MCF 10A (cell line): ENCODE results near the gene MPL. TPM values are rescaled to one million over a fixed set of nuclear protein-coding genes. Genes with fewer than 3 reads are reported as not detected.
A peak's percentile ranks its signal among the peaks of the same experiment; 100 is the strongest.

Experiments used
- BruUV-seq: library from RNA; stranded (reverse); fragments of 400-500 nt; replicated peaks from 2 replicates; lab custom pipeline; 2021; lab: Mats Ljungman, UMichigan
- CTCF ChIA-PET: fragments of 300-600 bp; sonication (Branson Sonifier 250); formaldehyde crosslinking; extraction: SDS; loops from one replicate; lab custom pipeline; 2021; ENCODE audit warnings: antibody characterized with exemption, inconsistent platforms; lab: Yijun Ruan, JAX
- POLR2A ChIA-PET: fragments of 300-600, 350-650 bp; sonication (Branson Sonifier 250); formaldehyde crosslinking; extraction: SDS; loops from one replicate; lab custom pipeline; 2020; ENCODE audit warnings: antibody characterized with exemption, inconsistent platforms; lab: Yijun Ruan, JAX
- DNase-seq: peaks from one replicate; pipeline ENCODE4 v3.0.0-alpha.2; 2018; ENCODE audit not compliant: unreplicated experiment
- H3K27ac Mint-ChIP-seq: one replicate; pipeline ENCODE4 v1.8.0; 2022; ENCODE audit warnings: mild to moderate bottlenecking, low read depth, mixed read lengths; ENCODE audit not compliant: unreplicated experiment
- H3K27me3 Mint-ChIP-seq: one replicate; pipeline ENCODE4 v1.8.0; 2022; ENCODE audit warnings: mixed read lengths; ENCODE audit not compliant: insufficient read depth, unreplicated experiment
- H3K36me3 Mint-ChIP-seq: one replicate; pipeline ENCODE4 v1.8.0; 2022; ENCODE audit warnings: mild to moderate bottlenecking, moderate library complexity, mixed read lengths; ENCODE audit not compliant: insufficient read depth, unreplicated experiment
- H3K4me1 Mint-ChIP-seq: one replicate; pipeline ENCODE4 v1.8.0; 2022; ENCODE audit warnings: mixed read lengths; ENCODE audit not compliant: insufficient read depth, unreplicated experiment
- H3K4me3 Mint-ChIP-seq: one replicate; pipeline ENCODE4 v1.8.0; 2022; ENCODE audit warnings: mild to moderate bottlenecking, moderate library complexity, mixed read lengths; ENCODE audit not compliant: unreplicated experiment
- H3K9me3 Mint-ChIP-seq: one replicate; pipeline ENCODE4 v1.8.0; 2022; ENCODE audit warnings: mixed read lengths; ENCODE audit not compliant: unreplicated experiment
- CTCF ChIP-seq: fragments of 200-600 bp; IDR thresholded peaks from one replicate; pipeline ENCODE4 v1.8.0; 2022; ENCODE audit warnings: antibody characterized with exemption, mild to moderate bottlenecking; ENCODE audit not compliant: unreplicated experiment
- intact Hi-C: fragments of 100-400 bp; cut with micrococcal nuclease; formaldehyde crosslinking; loops from 2 replicates; pipeline ENCODE4 v1.14.1; 2022
- total RNA-seq: library from RNA; stranded (reverse); gene quantifications from 2 replicates; pipeline ENCODE4 v1.2.3, GENCODE V29; 2022

The MPL gene
- total RNA-seq, 1 experiment from 2014 or later = not detected

DNA sequence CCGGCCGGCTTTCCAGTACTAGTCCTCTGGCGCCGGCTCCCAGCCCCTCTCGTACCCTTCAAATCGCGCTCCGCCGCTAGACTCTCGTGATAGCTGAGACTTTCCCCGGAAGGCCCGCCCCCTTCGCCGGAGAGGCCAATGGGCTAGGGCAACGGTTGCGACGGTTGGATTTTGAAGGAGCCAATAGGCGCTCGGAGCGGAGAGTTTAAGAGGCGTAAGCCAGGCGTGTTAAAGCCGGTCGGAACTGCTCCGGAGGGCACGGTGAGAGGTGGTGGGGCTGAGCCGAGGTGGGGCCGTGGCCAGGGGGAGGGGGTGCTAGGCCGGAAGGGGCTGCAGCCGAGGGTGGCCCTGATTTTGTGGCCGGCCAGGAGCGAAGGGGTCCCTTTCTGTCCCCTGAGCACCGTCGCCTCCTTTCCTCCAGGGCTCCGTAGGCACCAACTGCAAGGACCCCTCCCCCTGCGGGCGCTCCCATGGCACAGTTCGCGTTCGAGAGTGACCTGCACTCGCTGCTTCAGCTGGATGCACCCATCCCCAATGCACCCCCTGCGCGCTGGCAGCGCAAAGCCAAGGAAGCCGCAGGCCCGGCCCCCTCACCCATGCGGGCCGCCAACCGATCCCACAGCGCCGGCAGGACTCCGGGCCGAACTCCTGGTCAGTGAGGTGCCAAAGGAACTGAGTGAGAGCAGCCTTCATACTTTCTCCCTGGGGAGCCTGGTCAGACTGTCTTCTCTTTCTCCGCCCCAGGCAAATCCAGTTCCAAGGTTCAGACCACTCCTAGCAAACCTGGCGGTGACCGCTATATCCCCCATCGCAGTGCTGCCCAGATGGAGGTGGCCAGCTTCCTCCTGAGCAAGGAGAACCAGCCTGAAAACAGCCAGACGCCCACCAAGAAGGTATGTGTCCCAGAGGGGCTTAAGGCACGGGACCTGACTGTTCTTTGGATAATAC, 21.4 kb downstream of the MPL start, which contains the start of gene CDC20:
CDC20 (plus strand) TSS at position 236 of the 948 bp plus-strand sequence; CDS start at position 471, 235 bp downstream.
- ChIA-PET CTCF (interaction anchor here (0.9 to 2.3 kb wide), 5 partner anchors 7 to 132 kb away, joined by 3 to 8 read pairs (median 5); partner anchors contain the start of gene C1orf210), POLR2A (interaction anchor here (0.5 to 2.7 kb wide), 17 partner anchors 9 to 556 kb away, joined by 3 to 41 read pairs (median 5); partner anchors contain the start of genes C1orf210, ELOVL1, MED8 and SZT2)
- H3K27me3 Mint-ChIP-seq = no peaks in the 10 kb centered on the region
- BruUV-seq = TSS peak; percentile 69
- H3K9me3 Mint-ChIP-seq = no peaks in the 10 kb centered on the region
- peak; percentile 99 for DNase-seq
- TF ChIP-seq CTCF = no peak
- peaks cover 27% of the 10 kb centered on the region for H3K36me3 Mint-ChIP-seq
- peaks cover 31% of the 10 kb centered on the region for H3K4me1 Mint-ChIP-seq
- H3K4me3 Mint-ChIP-seq = peak within 1 kb of the TSS; percentile 84
- intact Hi-C loops = loop anchor here (1.0 kb wide), 1 partner anchor 121 kb away; no protein-coding TSS in a partner anchor
- peak within 1 kb of the TSS; percentile 70 for H3K27ac Mint-ChIP-seq

DNA sequence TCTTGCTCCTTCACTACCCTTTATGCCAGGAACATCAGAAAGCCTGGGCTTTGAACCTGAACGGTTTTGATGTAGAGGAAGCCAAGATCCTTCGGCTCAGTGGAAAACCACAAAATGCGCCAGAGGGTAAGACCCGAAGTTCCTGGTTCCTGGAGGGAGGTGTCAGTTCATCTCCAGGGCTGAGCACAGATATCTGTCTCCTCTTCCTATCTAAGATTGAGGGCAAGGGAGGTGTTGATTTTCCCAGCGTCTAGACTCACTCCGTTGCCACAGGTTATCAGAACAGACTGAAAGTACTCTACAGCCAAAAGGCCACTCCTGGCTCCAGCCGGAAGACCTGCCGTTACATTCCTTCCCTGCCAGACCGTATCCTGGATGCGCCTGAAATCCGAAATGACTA, 22.1 kb downstream of the MPL start:
- H3K27ac Mint-ChIP-seq = no peak overlapping the region
- peak overlapping the region; percentile 84 for H3K4me3 Mint-ChIP-seq
- intact Hi-C loops = no loop called here
- peak; percentile 10 for DNase-seq
- H3K4me1 Mint-ChIP-seq = peaks cover 34% of the 10 kb centered on the region
- no peaks in the 10 kb centered on the region for H3K27me3 Mint-ChIP-seq
- CTCF ChIA-PET = interaction anchor here (0.8 to 2.3 kb wide), 2 partner anchors 9 to 78 kb away, joined by 3 to 8 read pairs; no protein-coding TSS in a partner anchor
- BruUV-seq = no TSS peak
- POLR2A ChIA-PET = interaction anchor here (0.7 to 2.7 kb wide), 3 partner anchors 30 to 153 kb away, joined by 4 to 34 read pairs (median 7); partner anchors contain the start of genes MED8 and SZT2
- no peaks in the 10 kb centered on the region for H3K9me3 Mint-ChIP-seq
- H3K36me3 Mint-ChIP-seq = peaks cover 30% of the 10 kb centered on the region
- no peak for TF ChIP-seq CTCF

GRCh38 chr1:43360616-43361015, 23.0 kb downstream of the MPL start:
- POLR2A ChIA-PET = interaction anchor here (0.7 to 1.1 kb wide), 2 partner anchors 94 to 129 kb away, joined by 3 to 4 read pairs; no protein-coding TSS in a partner anchor
- peak overlapping the region; percentile 84 for H3K4me3 Mint-ChIP-seq
- H3K27me3 Mint-ChIP-seq = no peaks in the 10 kb centered on the region
- H3K27ac Mint-ChIP-seq = no peak overlapping the region
- intact Hi-C loops = no loop called here
- no peaks in the 10 kb centered on the region for H3K9me3 Mint-ChIP-seq
- peaks cover 41% of the 10 kb centered on the region for H3K4me1 Mint-ChIP-seq
- BruUV-seq = no TSS peak
- CTCF ChIA-PET = interaction anchor here (0.8 kb wide), 1 partner anchor 78 kb away, joined by 3 read pairs; no protein-coding TSS in a partner anchor
- no peak for DNase-seq
- peaks cover 30% of the 10 kb centered on the region for H3K36me3 Mint-ChIP-seq
- TF ChIP-seq CTCF = no peak
